Activated CD8-positive, alpha-beta memory T cell treated with anti-CD3 and anti-CD28 coated beads, Interleukin-2, amount 50 U/mL, for 48 hours (primary cell): ENCODE results near the gene SMIM24.

Experiments
- DNase-seq: peaks from one replicate; pipeline ENCODE4 v3.0.0-alpha.2; 2020

Gene SMIM24

GRCh38 chr19:3496392-3497273, 16.3 kb upstream of the SMIM24 start:
- DNase-seq, result no peak

GRCh38 chr19:3494559-3494958, 14.2 kb upstream of the SMIM24 start:
- no peak for DNase-seq

- peak; percentile 71 for DNase-seq
These were observed 13.7 kb upstream of the SMIM24 start for GRCh38 chr19:3494051-3494450.

- DNase-seq, result no peak
These were observed 13.3 kb upstream of the SMIM24 start for GRCh38 chr19:3493651-3494050.

- DNase-seq, result no peak
These were observed 12.6 kb upstream of the SMIM24 start for GRCh38 chr19:3492919-3493318.

GRCh38 chr19:3492131-3492839, 12.0 kb upstream of the SMIM24 start:
- no peak for DNase-seq

GRCh38 chr19:3491396-3492119, 11.2 kb upstream of the SMIM24 start:
- DNase-seq, result no peak

- no peak for DNase-seq
These were observed 2.9 kb upstream of the SMIM24 start, which contains the start of gene SMIM44 for GRCh38 chr19:3483226-3483628. TSS of gene SMIM44 (minus strand) at chr19:3483441. CDS start at chr19:3483403, 38 bp downstream.

GRCh38 chr19:3482507-3483225, 2.3 kb upstream of the SMIM24 start:
- no peak for DNase-seq

GRCh38 chr19:3481241-3482090, 1.1 kb upstream of the SMIM24 start:
- DNase-seq, result no peak

GRCh38 chr19:3479834-3480215, 500 bp downstream of the SMIM24 start:
- DNase-seq, result peak; percentile 63

GRCh38 chr19:3479177-3479833, 1.0 kb downstream of the SMIM24 start:
- no peak for DNase-seq

GRCh38 chr19:3478409-3479176, 1.7 kb downstream of the SMIM24 start:
- no peak for DNase-seq

- DNase-seq, result no peak
These were observed 2.4 kb downstream of the SMIM24 start for GRCh38 chr19:3477951-3478350.

- no peak for DNase-seq
These were observed 2.8 kb downstream of the SMIM24 start for GRCh38 chr19:3477506-3477905.

GRCh38 chr19:3476830-3477229, 3.5 kb downstream of the SMIM24 start:
- DNase-seq, result no peak

- no peak for DNase-seq
These were observed 4.9 kb downstream of the SMIM24 start for GRCh38 chr19:3475449-3475848.

- no peak for DNase-seq
These were observed 5.7 kb downstream of the SMIM24 start for GRCh38 chr19:3474614-3475013.

GRCh38 chr19:3474010-3474409, 6.3 kb downstream of the SMIM24 start:
- DNase-seq, result no peak

GRCh38 chr19:3471954-3472655, 8.2 kb downstream of the SMIM24 start:
- DNase-seq, result peak; percentile 86
